ENCODE measurements around the gene POLR1A.

The POLR1A gene

GRCh38 chr2:86135653-86136052 lies 30.0 kb upstream of the POLR1A start:
- TF ChIP-seq ZFHX2 (tag by site-specific recombination; conservative IDR thresholded peaks at IDR 0.05) (no peak), ZSCAN23 (tag by site-specific recombination; IDR thresholded peaks at IDR 0.05) (no peak), ZNF513 (tag by site-specific recombination; IDR thresholded peaks at IDR 0.05) (no peak), ZNF623 (tag by site-specific recombination; IDR thresholded peaks at IDR 0.05) (no peak), ZBTB49 (tag by site-specific recombination; IDR thresholded peaks at IDR 0.05; ENCODE audit: low read depth) (no peak), ZNF561 (tag by site-specific recombination; IDR thresholded peaks at IDR 0.05; ENCODE audit: borderline replicate concordance) (no peak), ZNF514 (tag by site-specific recombination; IDR thresholded peaks at IDR 0.05) (no peak), ZNF16 (tag by site-specific recombination; IDR thresholded peaks at IDR 0.05; ENCODE audit: low read depth) (no peak), ZNF302 (tag by site-specific recombination; IDR thresholded peaks at IDR 0.05; ENCODE audit: low read depth) (no peak), ZNF426 (tag by site-specific recombination; IDR thresholded peaks at IDR 0.05) (no peak)
- TF ChIP-seq, protein P1, sequence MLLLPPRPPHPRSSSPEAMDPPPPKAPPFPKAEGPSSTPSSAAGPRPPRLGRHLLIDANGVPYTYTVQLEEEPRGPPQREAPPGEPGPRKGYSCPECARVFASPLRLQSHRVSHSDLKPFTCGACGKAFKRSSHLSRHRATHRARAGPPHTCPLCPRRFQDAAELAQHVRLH (tag by site-specific recombination; IDR thresholded peaks at IDR 0.05), result no peak
- TF ChIP-seq, protein P2, sequence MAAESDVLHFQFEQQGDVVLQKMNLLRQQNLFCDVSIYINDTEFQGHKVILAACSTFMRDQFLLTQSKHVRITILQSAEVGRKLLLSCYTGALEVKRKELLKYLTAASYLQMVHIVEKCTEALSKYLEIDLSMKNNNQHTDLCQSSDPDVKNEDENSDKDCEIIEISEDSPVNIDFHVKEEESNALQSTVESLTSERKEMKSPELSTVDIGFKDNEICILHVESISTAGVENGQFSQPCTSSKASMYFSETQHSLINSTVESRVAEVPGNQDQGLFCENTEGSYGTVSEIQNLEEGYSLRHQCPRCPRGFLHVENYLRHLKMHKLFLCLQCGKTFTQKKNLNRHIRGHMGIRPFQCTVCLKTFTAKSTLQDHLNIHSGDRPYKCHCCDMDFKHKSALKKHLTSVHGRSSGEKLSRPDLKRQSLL (tag by site-specific recombination; IDR thresholded peaks at IDR 0.05), result no peak
- TF ChIP-seq, protein P3, sequence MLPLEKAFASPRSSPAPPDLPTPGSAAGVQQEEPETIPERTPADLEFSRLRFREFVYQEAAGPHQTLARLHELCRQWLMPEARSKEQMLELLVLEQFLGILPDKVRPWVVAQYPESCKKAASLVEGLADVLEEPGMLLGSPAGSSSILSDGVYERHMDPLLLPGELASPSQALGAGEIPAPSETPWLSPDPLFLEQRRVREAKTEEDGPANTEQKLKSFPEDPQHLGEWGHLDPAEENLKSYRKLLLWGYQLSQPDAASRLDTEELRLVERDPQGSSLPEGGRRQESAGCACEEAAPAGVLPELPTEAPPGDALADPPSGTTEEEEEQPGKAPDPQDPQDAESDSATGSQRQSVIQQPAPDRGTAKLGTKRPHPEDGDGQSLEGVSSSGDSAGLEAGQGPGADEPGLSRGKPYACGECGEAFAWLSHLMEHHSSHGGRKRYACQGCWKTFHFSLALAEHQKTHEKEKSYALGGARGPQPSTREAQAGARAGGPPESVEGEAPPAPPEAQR (tag by site-specific recombination; IDR thresholded peaks at IDR 0.05), result no peak
- Histone ChIP-seq H3K27ac (ENCODE audit: extremely low read depth, low read depth, low read length) (no peak overlapping the region), H3K4me3 (ENCODE audit: low read depth, low read length) (no peak overlapping the region), H3K36me3 (ENCODE audit: control insufficient read depth in 2 of 2, insufficient read depth in 1 of 2, low read length in 2 of 2) (peaks cover 74 to 100% of the 10 kb centered on the region in 2 experiments), H3K4me1 (ENCODE audit: control insufficient read depth, insufficient read depth, low read length) (no peaks in the 10 kb centered on the region), H3K9me3 (ENCODE audit: control insufficient read depth, insufficient read depth, low read depth, low read length) (no peaks in the 10 kb centered on the region)
- CTCF ChIA-PET, result interaction anchor here (0.5 to 1.2 kb wide), 2 partner anchors 46 to 300 kb away, joined by 3 read pairs; no protein-coding TSS in a partner anchor
- POLR2A ChIA-PET, result interaction anchor here (2.0 kb wide), 1 partner anchor 30 kb away, joined by 4 read pairs; the partner anchor contains the start of genes POLR1A and PTCD3

DNA sequence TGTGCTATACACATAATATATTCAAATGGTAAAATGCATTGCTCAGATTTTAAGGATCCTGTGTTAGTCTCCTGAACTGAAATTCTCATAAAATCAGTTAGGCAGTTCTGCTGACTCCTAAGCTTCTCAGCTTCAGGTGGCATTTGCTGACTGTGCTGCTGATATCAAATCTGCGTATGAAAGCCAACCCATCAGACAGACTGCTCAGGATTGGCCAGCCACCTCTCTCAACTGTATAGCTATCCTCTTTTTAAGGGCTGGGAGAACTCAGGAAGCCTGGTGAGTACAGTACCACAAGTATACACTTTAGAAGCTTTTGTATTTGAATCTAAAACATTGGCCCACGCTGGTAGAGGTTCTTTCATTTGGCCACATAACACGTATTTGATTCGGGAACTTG lies 29.0 kb upstream of the POLR1A start:
- CTCF ChIA-PET, result interaction anchor here (1.0 kb wide), 1 partner anchor 307 kb away, joined by 3 read pairs; no protein-coding TSS in a partner anchor
- Histone ChIP-seq H3K4me1 (ENCODE audit: control insufficient read depth, insufficient read depth, low read length) (no peaks in the 10 kb centered on the region), H3K27ac (ENCODE audit: extremely low read depth, low read depth, low read length) (no peak overlapping the region), H3K4me3 (ENCODE audit: low read depth, low read length) (no peak overlapping the region), H3K36me3 (ENCODE audit: control insufficient read depth in 2 of 2, insufficient read depth in 1 of 2, low read length in 2 of 2) (peaks cover 81 to 100% of the 10 kb centered on the region in 2 experiments), H3K9me3 (ENCODE audit: control insufficient read depth, insufficient read depth, low read depth, low read length) (no peaks in the 10 kb centered on the region)
- POLR2A ChIA-PET, result interaction anchor here (2.0 kb wide), 1 partner anchor 29 kb away, joined by 4 read pairs; the partner anchor contains the start of genes POLR1A and PTCD3
- TF ChIP-seq RBAK (tag by site-specific recombination; IDR thresholded peaks at IDR 0.05), result no peak
- TF ChIP-seq ZNF701 (tag by site-specific recombination; IDR thresholded peaks at IDR 0.05), result no peak
- TF ChIP-seq ZNF777 (tag by site-specific recombination; IDR thresholded peaks at IDR 0.05; ENCODE audit: borderline replicate concordance), result no peak
- TF ChIP-seq, protein P4, sequence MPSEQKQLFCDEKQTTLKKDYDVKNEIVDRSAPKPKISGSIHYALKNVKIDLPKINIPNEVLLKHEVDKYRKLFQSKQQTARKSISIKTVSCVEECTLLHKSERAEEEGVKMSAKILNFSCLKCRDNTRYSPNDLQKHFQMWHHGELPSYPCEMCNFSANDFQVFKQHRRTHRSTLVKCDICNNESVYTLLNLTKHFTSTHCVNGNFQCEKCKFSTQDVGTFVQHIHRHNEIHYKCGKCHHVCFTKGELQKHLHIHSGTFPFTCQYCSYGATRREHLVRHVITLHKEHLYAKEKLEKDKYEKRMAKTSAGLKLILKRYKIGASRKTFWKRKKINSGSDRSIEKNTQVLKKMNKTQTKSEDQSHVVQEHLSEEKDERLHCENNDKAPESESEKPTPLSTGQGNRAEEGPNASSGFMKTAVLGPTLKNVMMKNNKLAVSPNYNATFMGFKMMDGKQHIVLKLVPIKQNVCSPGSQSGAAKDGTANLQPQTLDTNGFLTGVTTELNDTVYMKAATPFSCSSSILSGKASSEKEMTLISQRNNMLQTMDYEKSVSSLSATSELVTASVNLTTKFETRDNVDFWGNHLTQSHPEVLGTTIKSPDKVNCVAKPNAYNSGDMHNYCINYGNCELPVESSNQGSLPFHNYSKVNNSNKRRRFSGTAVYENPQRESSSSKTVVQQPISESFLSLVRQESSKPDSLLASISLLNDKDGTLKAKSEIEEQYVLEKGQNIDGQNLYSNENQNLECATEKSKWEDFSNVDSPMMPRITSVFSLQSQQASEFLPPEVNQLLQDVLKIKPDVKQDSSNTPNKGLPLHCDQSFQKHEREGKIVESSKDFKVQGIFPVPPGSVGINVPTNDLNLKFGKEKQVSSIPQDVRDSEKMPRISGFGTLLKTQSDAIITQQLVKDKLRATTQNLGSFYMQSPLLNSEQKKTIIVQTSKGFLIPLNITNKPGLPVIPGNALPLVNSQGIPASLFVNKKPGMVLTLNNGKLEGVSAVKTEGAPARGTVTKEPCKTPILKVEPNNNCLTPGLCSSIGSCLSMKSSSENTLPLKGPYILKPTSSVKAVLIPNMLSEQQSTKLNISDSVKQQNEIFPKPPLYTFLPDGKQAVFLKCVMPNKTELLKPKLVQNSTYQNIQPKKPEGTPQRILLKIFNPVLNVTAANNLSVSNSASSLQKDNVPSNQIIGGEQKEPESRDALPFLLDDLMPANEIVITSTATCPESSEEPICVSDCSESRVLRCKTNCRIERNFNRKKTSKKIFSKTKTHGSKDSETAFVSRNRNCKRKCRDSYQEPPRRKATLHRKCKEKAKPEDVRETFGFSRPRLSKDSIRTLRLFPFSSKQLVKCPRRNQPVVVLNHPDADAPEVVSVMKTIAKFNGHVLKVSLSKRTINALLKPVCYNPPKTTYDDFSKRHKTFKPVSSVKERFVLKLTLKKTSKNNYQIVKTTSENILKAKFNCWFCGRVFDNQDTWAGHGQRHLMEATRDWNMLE (tag by site-specific recombination; conservative IDR thresholded peaks at IDR 0.05; ENCODE audit: low read depth), result no peak
- TF ChIP-seq ZBTB8A (tag by site-specific recombination; IDR thresholded peaks at IDR 0.05), result no peak
- TF ChIP-seq ZNF292 (tag by site-specific recombination; IDR thresholded peaks at IDR 0.05; ENCODE audit: borderline replicate concordance, low read depth), result no peak
- no peak for TF ChIP-seq KLF7 (tag by site-specific recombination; IDR thresholded peaks at IDR 0.05; ENCODE audit: borderline replicate concordance)
- TF ChIP-seq, protein P5, sequence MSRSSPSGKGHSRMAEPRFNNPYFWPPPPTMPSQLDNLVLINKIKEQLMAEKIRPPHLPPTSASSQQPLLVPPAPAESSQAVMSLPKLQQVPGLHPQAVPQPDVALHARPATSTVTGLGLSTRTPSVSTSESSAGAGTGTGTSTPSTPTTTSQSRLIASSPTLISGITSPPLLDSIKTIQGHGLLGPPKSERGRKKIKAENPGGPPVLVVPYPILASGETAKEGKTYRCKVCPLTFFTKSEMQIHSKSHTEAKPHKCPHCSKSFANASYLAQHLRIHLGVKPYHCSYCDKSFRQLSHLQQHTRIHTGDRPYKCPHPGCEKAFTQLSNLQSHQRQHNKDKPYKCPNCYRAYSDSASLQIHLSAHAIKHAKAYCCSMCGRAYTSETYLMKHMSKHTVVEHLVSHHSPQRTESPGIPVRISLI (tag by site-specific recombination; IDR thresholded peaks at IDR 0.05), result no peak
- no peak for TF ChIP-seq ZNF175 (tag by site-specific recombination; IDR thresholded peaks at IDR 0.05)
